ENCODE results near the gene CNOT2.

- TF ChIP-seq, protein P1, sequence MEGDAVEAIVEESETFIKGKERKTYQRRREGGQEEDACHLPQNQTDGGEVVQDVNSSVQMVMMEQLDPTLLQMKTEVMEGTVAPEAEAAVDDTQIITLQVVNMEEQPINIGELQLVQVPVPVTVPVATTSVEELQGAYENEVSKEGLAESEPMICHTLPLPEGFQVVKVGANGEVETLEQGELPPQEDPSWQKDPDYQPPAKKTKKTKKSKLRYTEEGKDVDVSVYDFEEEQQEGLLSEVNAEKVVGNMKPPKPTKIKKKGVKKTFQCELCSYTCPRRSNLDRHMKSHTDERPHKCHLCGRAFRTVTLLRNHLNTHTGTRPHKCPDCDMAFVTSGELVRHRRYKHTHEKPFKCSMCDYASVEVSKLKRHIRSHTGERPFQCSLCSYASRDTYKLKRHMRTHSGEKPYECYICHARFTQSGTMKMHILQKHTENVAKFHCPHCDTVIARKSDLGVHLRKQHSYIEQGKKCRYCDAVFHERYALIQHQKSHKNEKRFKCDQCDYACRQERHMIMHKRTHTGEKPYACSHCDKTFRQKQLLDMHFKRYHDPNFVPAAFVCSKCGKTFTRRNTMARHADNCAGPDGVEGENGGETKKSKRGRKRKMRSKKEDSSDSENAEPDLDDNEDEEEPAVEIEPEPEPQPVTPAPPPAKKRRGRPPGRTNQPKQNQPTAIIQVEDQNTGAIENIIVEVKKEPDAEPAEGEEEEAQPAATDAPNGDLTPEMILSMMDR (IDR thresholded peaks at IDR 0.05): no peak
- no peak for TF ChIP-seq EP300 (IDR thresholded peaks at IDR 0.05; ENCODE audit: low read depth)
These were observed 21.9 kb downstream of the CNOT2 start for GRCh38 chr12:70265132-70265531.
